GM12878 (cell line): Measurements from ENCODE around the gene ZBTB48. TPM values are rescaled to one million over a fixed set of nuclear protein-coding genes. Genes with fewer than 3 reads are reported as not detected.

Source experiments
- ATAC-seq: fragments of 200-7000 bp; cut with Tn5 transposase; 3 replicates; pipeline ENCODE4 v1.9.1; 2020; ENCODE audit warnings: mild to moderate bottlenecking, moderate library complexity
- BruUV-seq: library from RNA; stranded (reverse); fragments of 400-500 nt; replicated peaks from 2 replicates; lab custom pipeline; 2021; lab: Mats Ljungman, UMichigan
- CTCF ChIA-PET: fragments of 300-600 bp; sonication (Branson Sonifier 250); formaldehyde crosslinking; extraction: SDS; loops from one replicate; lab custom pipeline; 2021; ENCODE audit warnings: inconsistent platforms; lab: Yijun Ruan, JAX
- POLR2A ChIA-PET: fragments of 350-600 bp; formaldehyde crosslinking; extraction: SDS; loops from one replicate; lab custom pipeline; 2021; ENCODE audit warnings: inconsistent platforms; lab: Charles Lee
- RAD21 ChIA-PET: fragments of 300-600 bp; sonication (Branson Sonifier 250); formaldehyde crosslinking; loops from one replicate; lab custom pipeline; 2023; ENCODE audit warnings: antibody characterized with exemption; ENCODE audit not compliant: unreplicated experiment; lab: Charles Lee
- SMC1A ChIA-PET: fragments of 300-600 bp; sonication (Branson Sonifier 250); formaldehyde crosslinking; loops from one replicate; lab custom pipeline; 2023; ENCODE audit not compliant: unreplicated experiment, uncharacterized antibody; lab: Charles Lee
- DNase-seq: peaks from one replicate; pipeline ENCODE4 v3.0.0-alpha.2; 2011; ENCODE audit warnings: low read depth, low spot score
- FAIRE-seq: peaks from 3 replicates; lab custom pipeline; 2011; peaks lifted over from hg19 to GRCh38; lab: Jason Lieb, UNC
- H2AFZ ChIP-seq: 2 replicates; pipeline ENCODE4 v1.6.0; 2011; ENCODE audit warnings: low read depth, low read length, control low read depth; ENCODE audit not compliant: control insufficient read depth
- H3K27ac ChIP-seq: 2 replicates; pipeline ENCODE4 v1.5.1; 2011; ENCODE audit warnings: control low read depth; ENCODE audit not compliant: control insufficient read depth, insufficient read depth
- H3K27me3 ChIP-seq, 2 experiments: replicated peaks in 1 of 2; 2 replicates each; pipeline versions ENCODE4 v1.6.0 to v1.6.1; 2011; ENCODE audit warnings: low read length in 1 of 2; ENCODE audit not compliant: control insufficient read depth in 2 of 2, insufficient read depth in 2 of 2
- H3K36me3 ChIP-seq, 2 experiments: 2 replicates each; pipeline ENCODE4 v1.5.1; 2011; ENCODE audit warnings: low read length in 1 of 2; ENCODE audit not compliant: control insufficient read depth in 2 of 2, insufficient read depth in 2 of 2
- H3K4me1 ChIP-seq: 2 replicates; pipeline ENCODE4 v1.6.1; 2011; ENCODE audit warnings: mild to moderate bottlenecking, low read length, moderate library complexity, mixed read lengths; ENCODE audit not compliant: control insufficient read depth, insufficient read depth
- H3K4me2 ChIP-seq: 2 replicates; pipeline ENCODE4 v1.6.0; 2011; ENCODE audit warnings: control low read depth; ENCODE audit not compliant: control insufficient read depth, insufficient read depth
- H3K4me3 ChIP-seq: fragments of 200-600 bp; sonication (generic); 2 replicates; pipeline ENCODE4 v1.5.1; 2016
- H3K79me2 ChIP-seq: 2 replicates; pipeline ENCODE4 v1.6.0; 2011; ENCODE audit warnings: low read length; ENCODE audit not compliant: control insufficient read depth, insufficient read depth
- H3K9ac ChIP-seq: 2 replicates; pipeline ENCODE4 v1.8.0; 2011; ENCODE audit warnings: low read length, control low read depth, mixed read lengths; ENCODE audit not compliant: control insufficient read depth, insufficient read depth
- H3K9me3 ChIP-seq: replicated peaks from 3 replicates; pipeline ENCODE4 v1.5.1; 2011; ENCODE audit warnings: mild to moderate bottlenecking, low read length; ENCODE audit not compliant: control insufficient read depth, insufficient read depth
- H4K20me1 ChIP-seq: 2 replicates; pipeline ENCODE4 v1.6.0; 2011; ENCODE audit not compliant: control insufficient read depth, insufficient read depth
- ASH2L ChIP-seq: fragments of 300-600, 200-600 bp; sonication (generic); IDR thresholded peaks from 2 replicates; pipeline ENCODE4 v1.6.1; 2017; ENCODE audit warnings: low read depth, mild to moderate bottlenecking, borderline replicate concordance
- CHD4 ChIP-seq: fragments of 200-600 bp; sonication (generic); IDR thresholded peaks from 2 replicates; pipeline ENCODE4 v1.6.1; 2016; ENCODE audit warnings: mild to moderate bottlenecking
- CUX1 ChIP-seq: IDR thresholded peaks from 2 replicates; pipeline ENCODE4 v1.6.1; 2012; ENCODE audit warnings: improper control_type of control experiment, low read depth, low read length; ENCODE audit not compliant: insufficient replicate concordance
- DPF2 ChIP-seq: fragments of 450-650 bp; IDR thresholded peaks from 2 replicates; pipeline ENCODE4 v1.6.1; 2017; ENCODE audit warnings: mild to moderate bottlenecking
- E2F4 ChIP-seq: IDR thresholded peaks from 2 replicates; pipeline ENCODE4 v1.6.1; 2012; ENCODE audit warnings: low read depth, low read length, improper control_type of control experiment
- EZH2 ChIP-seq: IDR thresholded peaks from 2 replicates; pipeline ENCODE4 v1.6.1; 2012; ENCODE audit warnings: low read depth, mild to moderate bottlenecking, control low read depth, inconsistent platforms, low read length, borderline replicate concordance; ENCODE audit not compliant: control insufficient read depth
- FOS ChIP-seq: IDR thresholded peaks from 3 replicates; pipeline ENCODE4 v1.6.1; 2011; ENCODE audit warnings: borderline replicate concordance; ENCODE audit not compliant: insufficient read length; ENCODE audit errors: extremely low read depth
- IRF5 ChIP-seq: fragments of 450-650 bp; IDR thresholded peaks from 2 replicates; pipeline ENCODE4 v1.6.1; 2017; ENCODE audit warnings: borderline replicate concordance
- KAT2A ChIP-seq: conservative IDR thresholded peaks from 2 replicates; pipeline ENCODE4 v1.6.1; 2011; ENCODE audit warnings: low read depth, low read length; ENCODE audit not compliant: control insufficient read depth
- NRF1 ChIP-seq: conservative IDR thresholded peaks from 2 replicates; pipeline ENCODE4 v1.6.1; 2011; ENCODE audit warnings: mild to moderate bottlenecking, low read depth, low read length, improper control_type of control experiment
- PML ChIP-seq: IDR thresholded peaks from 2 replicates; pipeline ENCODE4 v1.6.1; 2012; ENCODE audit warnings: low read length, inconsistent platforms
- POLR2A ChIP-seq: IDR thresholded peaks from 2 replicates; pipeline ENCODE4 v1.6.1; 2011; ENCODE audit warnings: low read depth, mild to moderate bottlenecking, low read length
- POLR2AphosphoS2 ChIP-seq: IDR thresholded peaks from 2 replicates; pipeline ENCODE4 v1.6.1; 2011; ENCODE audit warnings: low read depth, mild to moderate bottlenecking, low read length, improper control_type of control experiment, moderate library complexity
- SKIL ChIP-seq: fragments of 450-650 bp; IDR thresholded peaks from 2 replicates; pipeline ENCODE4 v1.6.1; 2017; ENCODE audit warnings: mild to moderate bottlenecking, low read depth, inconsistent platforms; ENCODE audit not compliant: poor library complexity, severe bottlenecking
- STAT3 ChIP-seq: IDR thresholded peaks from 2 replicates; pipeline ENCODE4 v1.6.1; 2011; ENCODE audit warnings: low read depth, low read length, improper control_type of control experiment
- ZNF384 ChIP-seq: IDR thresholded peaks from 2 replicates; pipeline ENCODE4 v1.6.1; 2012; ENCODE audit warnings: low read depth, mild to moderate bottlenecking, low read length, improper control_type of control experiment, borderline replicate concordance
- WGBS: methylation state at CpG from one replicate; pipeline ENCODE4 v1.1.6; 2016; ENCODE audit warnings: low lambda C conversion rate; ENCODE audit not compliant: insufficient replicate concordance, insufficient coverage; ENCODE audit errors: missing lambda C conversion rate; 5-methylcytosine and 5-hydroxymethylcytosine counted together
- in situ Hi-C: fragments of 300-500 bp; cut with MboI; formaldehyde crosslinking; loops from 9 replicates; pipeline ENCODE4 v1.14.3; 2018; ENCODE audit warnings: mixed read lengths
- intact Hi-C: fragments of 100-400 bp; cut with micrococcal nuclease; formaldehyde crosslinking; loops from one replicate; pipeline ENCODE4 v1.14.2; 2022; ENCODE audit not compliant: unreplicated experiment
- polyA plus RNA-seq, 11 experiments: library from polyadenylated mRNA; depleted of rRNA in 4 of 11; unstranded in 6 of 11; stranded (reverse) in 5 of 11; fragments of >200 nt; fragmentation: Nextera tagmentation in 4 of 11; fragmentation: Illumina TruSeq in 1 of 11; extraction: Ambion mirVana in 4 of 11; extraction: Trizol in 1 of 11; gene quantifications; 1 replicate in 1 of 11; 2 replicates in 10 of 11; pipeline versions ENCODE4 v1.2.1 to v1.2.3, GENCODE V29; 2011 to 2016; ENCODE audit warnings: inconsistent platforms in 2 of 11, missing spikeins in 2 of 11, low read depth in 1 of 11
- total RNA-seq, 4 experiments: library from RNA; depleted of rRNA in 3 of 4; stranded (reverse); fragments of >200 nt in 3 of 4; fragmentation: Illumina TruSeq in 1 of 4; extraction: Trizol in 1 of 4; gene quantifications; 2 replicates each; pipeline versions ENCODE4 v1.2.1 to v1.2.3, GENCODE V29; 2013 to 2021

ZBTB48 gene
- total and polyA plus RNA-seq, 10 of the 15 experiments (the other 5 are each of a cell fraction or from before 2014, with no cell fraction given): 1.00 to 25.3 (median 16.7) TPM

- Histone ChIP-seq H2AFZ (no peak overlapping the region), H3K36me3 (no peaks in the 10 kb centered on the region), H3K9me3 (no peaks in the 10 kb centered on the region), H3K9ac (no peak overlapping the region), H3K4me2 (no peak overlapping the region), H3K79me2 (peaks cover 16% of the 10 kb centered on the region), H3K27ac (no peak overlapping the region), H4K20me1 (no peaks in the 10 kb centered on the region), H3K27me3 (no peaks in the 10 kb centered on the region; a peak in 1 of 4 replicates), H3K4me3 (no peak overlapping the region), H3K4me1 (peaks cover 9% of the 10 kb centered on the region)
- 0% methylated on average over 1 of the region's 1 CpG for WGBS
- BruUV-seq: no TSS peak
- DNase-seq (no peak), FAIRE-seq (no peak), ATAC-seq (no peak)
- in situ Hi-C loops: no loop called here
- intact Hi-C loops: no loop called here
- ChIA-PET SMC1A (interaction anchor here (0.7 to 2.7 kb wide), 2 partner anchors 23 to 177 kb away, joined by 3 to 7 read pairs; partner anchors contain the start of gene ZBTB48), POLR2A (interaction anchor here (1.0 kb wide), 1 partner anchor 25 kb away, joined by 3 read pairs; no protein-coding TSS in a partner anchor), RAD21 (no interaction called here), CTCF (no interaction called here)
- TF ChIP-seq NRF1: no peak
- no peak for TF ChIP-seq CUX1
- no peak for TF ChIP-seq STAT3
- TF ChIP-seq E2F4: no peak
- TF ChIP-seq POLR2A: no peak
- TF ChIP-seq DPF2: no peak
- no peak for TF ChIP-seq ASH2L
- TF ChIP-seq IRF5: no peak
- no peak for TF ChIP-seq ZNF384
- TF ChIP-seq SKIL: no peak
- no peak for TF ChIP-seq PML
- TF ChIP-seq KAT2A: no peak
- no peak for TF ChIP-seq POLR2AphosphoS2
- TF ChIP-seq EZH2: no peak
- TF ChIP-seq CHD4: no peak
- no peak for TF ChIP-seq FOS
Measured at GRCh38 chr1:6557597-6557996, 22.2 kb upstream of the ZBTB48 start.
